K562 (cell line): ENCODE data around the gene FKBP9. TPM values are rescaled to one million over a fixed set of nuclear protein-coding genes. Genes with fewer than 3 reads are reported as not detected.

Experiments used
- BRF1 ChIP-seq: IDR thresholded peaks from 3 replicates; pipeline ENCODE4 v1.6.1; 2011; ENCODE audit warnings: borderline replicate concordance, mild to moderate bottlenecking; ENCODE audit not compliant: insufficient read length; ENCODE audit errors: extremely low read depth
- ETS2 ChIP-seq: IDR thresholded peaks from 2 replicates; pipeline ENCODE4 v1.6.1; 2016; ENCODE audit warnings: borderline replicate concordance, missing genetic modification characterization, mild to moderate bottlenecking, moderate library complexity, missing compliant biosample characterization; ENCODE audit not compliant: poor library complexity, severe bottlenecking
- FOXK1 ChIP-seq: sonication (generic); formaldehyde crosslinking; IDR thresholded peaks from 2 replicates; pipeline ENCODE4 v1.8.0; 2022; ENCODE audit warnings: missing genetic modification reagents, mild to moderate bottlenecking, borderline replicate concordance
- FOXP1 ChIP-seq: sonication (generic); formaldehyde crosslinking; IDR thresholded peaks from 2 replicates; pipeline ENCODE4 v1.8.0; 2022; ENCODE audit warnings: mild to moderate bottlenecking, missing genetic modification reagents
- HCFC1 ChIP-seq: IDR thresholded peaks from 2 replicates; pipeline ENCODE4 v1.6.1; 2012; ENCODE audit warnings: low read depth, low read length, improper control_type of control experiment
- MCM3 ChIP-seq: fragments of 450-650 bp; IDR thresholded peaks from 2 replicates; pipeline ENCODE4 v1.6.1; 2016
- MEF2A ChIP-seq: IDR thresholded peaks from 2 replicates; pipeline ENCODE4 v1.6.1; 2011; ENCODE audit warnings: low read depth, mild to moderate bottlenecking, low read length, moderate library complexity; ENCODE audit not compliant: control insufficient read depth
- MIER1 ChIP-seq: fragments of 450-650 bp; IDR thresholded peaks from 2 replicates; pipeline ENCODE4 v1.6.1; 2016; ENCODE audit warnings: antibody characterized with exemption, mild to moderate bottlenecking, low read depth
- PCBP2 ChIP-seq: fragments of 200-400 bp; formaldehyde crosslinking; IDR thresholded peaks from 2 replicates; pipeline ENCODE4 v1.6.1; 2018; ENCODE audit warnings: low read length, low read depth, mild to moderate bottlenecking, moderate library complexity; ENCODE audit not compliant: poor library complexity, severe bottlenecking
- SMARCA5 ChIP-seq: fragments of 450-650 bp; IDR thresholded peaks from 2 replicates; pipeline ENCODE4 v1.6.1; 2016
- TEAD4 ChIP-seq, 2 experiments: sonication (generic) in 1 of 2; formaldehyde crosslinking in 1 of 2; IDR thresholded peaks; 2 replicates each; pipeline versions ENCODE4 v1.6.1 to v1.8.0; 2012 to 2022; ENCODE audit warnings: borderline replicate concordance in 1 of 2, inconsistent platforms in 1 of 2, low read length in 1 of 2, mild to moderate bottlenecking in 1 of 2, missing genetic modification reagents in 1 of 2
- WHSC1 ChIP-seq: IDR thresholded peaks from one replicate; pipeline ENCODE4 v1.6.1; 2012; ENCODE audit warnings: low read length, control low read depth, inconsistent platforms
- XRCC5 ChIP-seq: fragments of 200-400 bp; formaldehyde crosslinking; IDR thresholded peaks from 2 replicates; pipeline ENCODE4 v1.6.1; 2017; ENCODE audit warnings: low read depth, mild to moderate bottlenecking, low read length
- YY1 ChIP-seq, 3 experiments: IDR thresholded peaks; 2 replicates each; pipeline ENCODE4 v1.6.1; 2011; ENCODE audit warnings: low read length in 2 of 3, mild to moderate bottlenecking in 2 of 3, moderate library complexity in 2 of 3, borderline replicate concordance in 1 of 3, control low read depth in 1 of 3, low read depth in 1 of 3; ENCODE audit not compliant: insufficient read depth in 3 of 3, insufficient replicate concordance in 2 of 3, control insufficient read depth in 1 of 3, insufficient read length in 1 of 3; ENCODE audit errors: extremely low read depth in 1 of 3
- ZNF239 ChIP-seq: fragments of 250-450 bp; sonication (Bioruptor Pico); IDR thresholded peaks from 2 replicates; pipeline ENCODE4 v1.4.0; 2020; ENCODE audit warnings: mild to moderate bottlenecking
- ZNF436 ChIP-seq: fragments of 250-450, 450-650 bp; sonication (Bioruptor Pico); formaldehyde crosslinking; IDR thresholded peaks from 2 replicates; pipeline ENCODE4 v1.7.0; 2020; ENCODE audit warnings: mild to moderate bottlenecking
- ZNF583 ChIP-seq: fragments of 250-450 bp; sonication (Bioruptor Pico); IDR thresholded peaks from 2 replicates; pipeline ENCODE4 v1.4.0; 2020
- ZNF79 ChIP-seq: fragments of 250-450 bp; sonication (Bioruptor Pico); IDR thresholded peaks from 2 replicates; pipeline ENCODE4 v1.4.0; 2020; ENCODE audit warnings: low read depth, mild to moderate bottlenecking, moderate library complexity
- ZSCAN29 ChIP-seq: fragments of 450-650 bp; IDR thresholded peaks from 2 replicates; pipeline ENCODE4 v1.6.1; 2017
- ZZZ3 ChIP-seq: fragments of 450-650 bp; IDR thresholded peaks from 2 replicates; pipeline ENCODE4 v1.6.1; 2016; ENCODE audit warnings: antibody characterized with exemption, mild to moderate bottlenecking, moderate library complexity
- polyA plus RNA-seq, 8 experiments: library from polyadenylated mRNA; depleted of rRNA in 4 of 8; stranded (reverse) in 5 of 8; unstranded in 3 of 8; fragments of >200 nt; fragmentation: Nextera tagmentation in 2 of 8; fragmentation: Illumina TruSeq in 1 of 8; extraction: Ambion mirVana in 2 of 8; extraction: Trizol in 1 of 8; gene quantifications; 2 replicates each; pipeline versions ENCODE4 v1.2.1 to v1.2.3, GENCODE V29; 2011 to 2014; ENCODE audit warnings: inconsistent platforms in 1 of 8, missing spikeins in 1 of 8
- total RNA-seq, 7 experiments: library from RNA; depleted of rRNA in 6 of 7; stranded (reverse); fragments of >200 nt in 6 of 7; fragmentation: Illumina TruSeq in 2 of 7; extraction: Trizol in 2 of 7; gene quantifications; 2 replicates each; pipeline versions ENCODE4 v1.2.1 to v1.2.3, GENCODE V29; 2011 to 2021; ENCODE audit warnings: low replicate concordance in 1 of 7
- TF ChIP-seq, protein P1 (sequence below): sonication (generic); formaldehyde crosslinking; IDR thresholded peaks from 2 replicates; pipeline ENCODE4 v1.8.1; 2023; ENCODE audit warnings: mild to moderate bottlenecking, missing genetic modification reagents
- TF ChIP-seq, protein P2 (sequence below): fragments of 250-450 bp; sonication (Bioruptor Pico); IDR thresholded peaks from 2 replicates; pipeline ENCODE4 v1.6.1; 2021; ENCODE audit warnings: mild to moderate bottlenecking
- TF ChIP-seq, protein P3 (sequence below): fragments of 450-650 bp; IDR thresholded peaks from 2 replicates; pipeline ENCODE4 v1.6.1; 2016; ENCODE audit warnings: antibody characterized with exemption

Gene FKBP9
- total and polyA plus RNA-seq, 9 of the 15 experiments (the other 6 are each of a cell fraction or from before 2014, with no cell fraction given), result 5.9 to 23.7 (median 15.8) TPM

DNA sequence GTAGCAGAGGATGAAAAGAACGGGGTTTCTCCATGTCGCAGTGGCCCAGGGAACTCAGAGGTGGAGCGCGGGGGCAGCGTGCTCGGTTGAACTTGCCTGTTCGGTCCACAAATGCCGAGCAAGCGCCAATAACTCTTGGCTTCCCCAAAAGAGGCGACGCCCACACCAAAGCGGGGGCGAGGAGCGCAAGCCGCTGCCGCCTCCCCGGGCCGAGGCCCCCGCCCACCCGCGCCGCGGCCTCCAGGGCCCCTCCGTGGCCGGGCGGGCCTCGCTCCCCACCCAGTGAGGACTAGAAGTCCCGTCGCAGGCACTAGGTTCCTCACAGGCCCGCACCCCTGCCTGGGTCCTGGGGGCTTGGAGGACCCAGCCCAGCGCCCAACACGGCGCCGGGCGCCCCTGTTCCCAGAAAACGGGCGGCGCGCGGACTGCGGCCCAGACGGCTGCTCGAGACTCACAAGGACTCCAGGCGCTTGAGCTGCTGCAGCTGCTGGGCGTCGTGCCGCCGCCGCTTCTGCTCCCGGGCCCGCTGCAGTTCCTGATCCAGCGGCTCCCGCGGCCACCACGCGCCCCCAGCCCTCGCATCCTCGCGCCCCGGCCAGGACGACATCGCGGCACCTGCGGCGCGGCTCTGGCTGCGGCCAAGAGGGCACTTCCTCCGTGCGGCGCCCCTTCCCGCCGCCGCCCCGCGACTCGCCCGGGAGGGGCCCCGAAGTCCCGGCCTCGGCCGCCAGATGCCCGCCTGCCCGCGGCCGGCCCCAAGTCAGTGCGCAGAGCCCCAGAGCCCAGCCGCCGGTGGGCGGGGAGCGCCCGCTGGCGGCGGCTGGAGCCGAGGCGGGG lies 14.6 kb upstream of the FKBP9 start (continued):
- TF ChIP-seq, protein P1, sequence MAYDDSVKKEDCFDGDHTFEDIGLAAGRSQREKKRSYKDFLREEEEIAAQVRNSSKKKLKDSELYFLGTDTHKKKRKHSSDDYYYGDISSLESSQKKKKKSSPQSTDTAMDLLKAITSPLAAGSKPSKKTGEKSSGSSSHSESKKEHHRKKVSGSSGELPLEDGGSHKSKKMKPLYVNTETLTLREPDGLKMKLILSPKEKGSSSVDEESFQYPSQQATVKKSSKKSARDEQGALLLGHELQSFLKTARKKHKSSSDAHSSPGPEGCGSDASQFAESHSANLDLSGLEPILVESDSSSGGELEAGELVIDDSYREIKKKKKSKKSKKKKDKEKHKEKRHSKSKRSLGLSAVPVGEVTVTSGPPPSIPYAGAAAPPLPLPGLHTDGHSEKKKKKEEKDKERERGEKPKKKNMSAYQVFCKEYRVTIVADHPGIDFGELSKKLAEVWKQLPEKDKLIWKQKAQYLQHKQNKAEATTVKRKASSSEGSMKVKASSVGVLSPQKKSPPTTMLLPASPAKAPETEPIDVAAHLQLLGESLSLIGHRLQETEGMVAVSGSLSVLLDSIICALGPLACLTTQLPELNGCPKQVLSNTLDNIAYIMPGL (CRISPR knock-in tag), result 0 out of 2 replicates have a peak, but pooled peaks have one; percentile 70
- no peak for TF ChIP-seq WHSC1
- TF ChIP-seq XRCC5, result no peak
- no peak for TF ChIP-seq HCFC1
- TF ChIP-seq MEF2A, result no peak
- no peak for TF ChIP-seq PCBP2
- TF ChIP-seq FOXP1 (CRISPR knock-in tag), result peak; percentile 26; the same call in 1 of the 2 replicates
- no peak for TF ChIP-seq ZNF436
- TF ChIP-seq ZZZ3, result no peak
- TF ChIP-seq ZNF583 (CRISPR knock-in tag), result peak; percentile 56; the same call in 1 of the 2 replicates
- TF ChIP-seq, protein P2, sequence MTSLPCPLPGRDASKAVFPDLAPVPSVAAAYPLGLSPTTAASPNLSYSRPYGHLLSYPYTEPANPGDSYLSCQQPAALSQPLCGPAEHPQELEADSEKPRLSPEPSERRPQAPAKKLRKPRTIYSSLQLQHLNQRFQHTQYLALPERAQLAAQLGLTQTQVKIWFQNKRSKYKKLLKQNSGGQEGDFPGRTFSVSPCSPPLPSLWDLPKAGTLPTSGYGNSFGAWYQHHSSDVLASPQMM, result no peak
- no peak for TF ChIP-seq SMARCA5
- TF ChIP-seq, protein P3, sequence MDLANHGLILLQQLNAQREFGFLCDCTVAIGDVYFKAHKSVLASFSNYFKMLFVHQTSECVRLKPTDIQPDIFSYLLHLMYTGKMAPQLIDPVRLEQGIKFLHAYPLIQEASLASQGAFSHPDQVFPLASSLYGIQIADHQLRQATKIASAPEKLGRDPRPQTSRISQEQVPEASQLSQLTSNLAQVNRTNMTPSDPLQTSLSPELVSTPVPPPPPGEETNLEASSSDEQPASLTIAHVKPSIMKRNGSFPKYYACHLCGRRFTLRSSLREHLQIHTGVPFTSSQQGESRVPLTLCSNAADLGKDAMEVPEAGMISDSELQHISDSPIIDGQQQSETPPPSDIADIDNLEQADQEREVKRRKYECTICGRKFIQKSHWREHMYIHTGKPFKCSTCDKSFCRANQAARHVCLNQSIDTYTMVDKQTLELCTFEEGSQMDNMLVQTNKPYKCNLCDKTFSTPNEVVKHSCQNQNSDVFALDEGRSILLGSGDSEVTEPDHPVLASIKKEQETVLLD, result no peak
- TF ChIP-seq FOXK1 (CRISPR knock-in tag), result no peak
- TF ChIP-seq ZNF239, result no peak
- TF ChIP-seq MCM3, result no peak
- no peak for TF ChIP-seq ZNF79 (CRISPR knock-in tag)
- no peak for TF ChIP-seq MIER1
- TF ChIP-seq BRF1, result no peak
- TF ChIP-seq ZSCAN29, result no peak
- peak; percentile 27; the same call in 1 of the 2 replicates for TF ChIP-seq TEAD4 (IDR thresholded peaks at IDR 0.05; ENCODE audit: low read length)
- no peak for TF ChIP-seq TEAD4 (CRISPR knock-in tag; IDR thresholded peaks at IDR 0.05; ENCODE audit: borderline replicate concordance)
- no peak for TF ChIP-seq ETS2 (tag)
- peak in 2 of 3 experiments; percentile 59 to 80 for TF ChIP-seq YY1 (IDR thresholded peaks at IDR 0.05; ENCODE audit: borderline replicate concordance in 1 of 3, control insufficient read depth in 1 of 3, extremely low read depth in 1 of 3, insufficient read depth in 3 of 3, insufficient read length in 1 of 3, insufficient replicate concordance in 2 of 3, low read depth in 1 of 3, low read length in 2 of 3)
